ENCODE measurements around the gene CDK12. TPM values are rescaled to one million over a fixed set of nuclear protein-coding genes. Genes with fewer than 3 reads are reported as not detected.

The CDK12 gene
- total and polyA plus RNA-seq, 10 of the 15 experiments (the other 5 are each of a cell fraction or from before 2014, with no cell fraction given): 3.2 to 55.1 (median 31.9) TPM

GRCh38 chr17:39455919-39456318 lies 5.4 kb upstream of the CDK12 start:
- in situ Hi-C loops (cut with MboI): no loop called here
- Histone ChIP-seq H2AFZ (ENCODE audit: control insufficient read depth, low read depth, low read length) (no peak overlapping the region), H3K4me3 (no peak overlapping the region), H3K79me2 (ENCODE audit: control insufficient read depth, insufficient read depth, low read length) (peaks cover 5% of the 10 kb centered on the region), H3K9me3 (replicated peaks; ENCODE audit: control insufficient read depth, insufficient read depth, low read length) (no peaks in the 10 kb centered on the region), H3K27me3 (replicated peaks in 1 of 2; ENCODE audit: control insufficient read depth in 2 of 2, insufficient read depth in 2 of 2, low read length in 1 of 2) (no peaks in the 10 kb centered on the region), H3K9ac (ENCODE audit: control insufficient read depth, insufficient read depth, low read length) (no peak overlapping the region), H3K4me1 (ENCODE audit: control insufficient read depth, insufficient read depth, low read length) (no peaks in the 10 kb centered on the region), H4K20me1 (ENCODE audit: control insufficient read depth, insufficient read depth) (no peaks in the 10 kb centered on the region), H3K36me3 (ENCODE audit: control insufficient read depth in 2 of 2, insufficient read depth in 2 of 2, low read length in 1 of 2) (no peaks in the 10 kb centered on the region), H3K27ac (ENCODE audit: control insufficient read depth, insufficient read depth) (no peak overlapping the region), H3K4me2 (ENCODE audit: control insufficient read depth, insufficient read depth) (no peak overlapping the region)
- no TSS peak for BruUV-seq (replicated peaks)
- intact Hi-C loops (cut with micrococcal nuclease; ENCODE audit: unreplicated experiment): no loop called here
- WGBS (ENCODE audit: insufficient coverage, insufficient replicate concordance, low lambda C conversion rate, missing lambda C conversion rate): 54% methylated on average over 4 of the region's 4 CpGs
- ChIA-PET RAD21 (ENCODE audit: unreplicated experiment) (no interaction called here), SMC1A (ENCODE audit: uncharacterized antibody, unreplicated experiment) (no interaction called here), POLR2A (interaction anchor here (0.6 kb wide), 1 partner anchor 35 kb away, joined by 5 read pairs; no protein-coding TSS in a partner anchor), CTCF (interaction anchor here (0.6 kb wide), 1 partner anchor 73 kb away, joined by 3 read pairs; no protein-coding TSS in a partner anchor)
- TF ChIP-seq TARDBP (IDR thresholded peaks at IDR 0.05; ENCODE audit: borderline replicate concordance): no peak
- no peak for TF ChIP-seq RAD21 (IDR thresholded peaks at IDR 0.05; ENCODE audit: insufficient read depth, low read depth, low read length)
- no peak for TF ChIP-seq KLF5 (IDR thresholded peaks at IDR 0.05; ENCODE audit: partially characterized antibody)
- TF ChIP-seq E2F4 (IDR thresholded peaks at IDR 0.05; ENCODE audit: low read depth, low read length): no peak
- no peak for TF ChIP-seq BCLAF1 (IDR thresholded peaks at IDR 0.05)
- no peak for TF ChIP-seq SMAD1 (IDR thresholded peaks at IDR 0.05; ENCODE audit: low read depth, partially characterized antibody)
- no peak for TF ChIP-seq ATF2 (IDR thresholded peaks at IDR 0.05; ENCODE audit: low read length)
- DNase-seq (ENCODE audit: low read depth, low spot score) (no peak), FAIRE-seq (no peak), ATAC-seq (no peak)

All from GM12878 (cell line).